NCI-H446 (cell line): ENCODE results near the gene VRK1.
A peak's percentile ranks its signal among the peaks of the same experiment; 100 is the strongest.

Experiments
- DNase-seq, 2 experiments: peaks; one replicate each; lab custom pipeline; 2025; lab: John Stamatoyannopoulos, UW

VRK1 gene

GRCh38 chr14:96792003-96792402, 5.2 kb upstream of the VRK1 start:
- DNase-seq: peak in 1 of 2 experiments; percentile 40

DNA sequence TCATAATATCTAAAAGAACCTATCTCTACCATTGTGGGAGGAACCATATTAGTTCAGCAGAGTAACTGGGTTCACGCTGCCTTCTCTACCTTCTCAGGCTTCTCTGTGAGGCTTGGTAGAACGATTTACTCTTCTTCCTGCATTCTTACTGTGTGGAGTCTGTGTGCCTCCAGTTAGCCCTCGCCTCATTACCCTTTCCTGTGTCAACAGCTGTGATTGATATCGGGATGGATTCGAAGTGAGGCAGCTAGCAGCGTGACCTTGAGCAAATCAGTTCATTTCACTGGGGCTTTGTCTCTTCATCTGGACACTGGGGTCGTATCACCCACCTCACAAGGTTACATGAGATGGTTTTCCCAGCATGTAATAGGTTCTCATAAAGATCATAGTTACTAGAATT, 4.6 kb upstream of the VRK1 start:
- peak in 1 of 2 experiments; percentile 38 for DNase-seq

GRCh38 chr14:96793547-96793946, 3.6 kb upstream of the VRK1 start:
- no peak for DNase-seq

DNA sequence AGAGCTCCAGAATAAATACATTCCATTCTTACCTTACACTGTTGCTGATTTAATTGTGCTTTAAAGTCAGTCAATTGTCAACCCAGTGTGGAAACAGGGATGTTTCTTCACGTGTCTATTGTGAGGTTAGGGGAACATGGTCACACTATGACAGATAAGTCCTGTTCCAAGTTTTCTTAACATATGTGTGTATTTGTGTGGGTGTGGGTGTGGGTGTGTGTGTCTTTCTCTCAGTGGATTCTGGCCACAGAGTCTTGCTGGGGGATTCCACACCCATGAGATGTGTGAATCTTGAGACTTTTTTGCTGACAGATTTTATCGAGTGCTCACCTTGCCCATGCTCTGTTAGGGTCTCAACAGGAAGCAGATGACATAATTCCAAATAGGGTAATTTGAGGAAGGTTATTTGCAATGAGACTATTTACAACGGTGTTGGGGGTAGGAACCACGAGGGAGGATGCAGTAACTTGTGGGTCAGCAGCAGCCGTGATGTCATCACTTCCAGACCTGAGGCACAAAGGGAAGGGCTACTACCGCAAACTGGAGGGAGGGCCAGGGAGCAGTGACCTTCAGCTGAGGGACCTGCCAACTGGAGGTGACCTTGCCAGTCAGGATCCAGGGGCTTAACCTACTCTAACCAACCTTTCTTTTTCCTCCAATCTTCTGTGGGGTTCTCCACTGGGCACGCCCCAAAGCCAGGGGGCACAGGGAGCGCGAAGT, 1.9 kb upstream of the VRK1 start:
- DNase-seq: no peak

GRCh38 chr14:96797582-96798349, 584 bp downstream of the VRK1 start:
- peak in 1 of 2 experiments; percentile 19 for DNase-seq

DNA sequence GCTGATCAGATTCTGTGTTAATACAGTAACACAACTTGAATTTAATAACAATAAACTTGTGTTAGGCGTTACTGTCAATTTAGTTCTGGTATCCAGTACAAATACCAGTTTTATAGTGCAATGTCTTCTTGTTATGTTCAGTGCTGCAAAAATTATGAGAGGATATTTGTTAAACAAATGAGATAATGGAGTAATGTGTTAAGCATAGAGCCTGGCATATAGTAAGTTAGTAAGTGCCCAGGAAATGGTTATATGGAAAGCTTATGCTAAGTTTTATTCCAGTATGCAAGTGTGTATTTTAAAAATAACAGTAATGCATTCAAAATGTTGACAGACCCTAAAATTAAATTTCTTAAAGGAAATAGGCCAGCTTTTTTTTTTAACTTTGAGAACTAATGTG, 1.8 kb downstream of the VRK1 start:
- no peak for DNase-seq

DNA sequence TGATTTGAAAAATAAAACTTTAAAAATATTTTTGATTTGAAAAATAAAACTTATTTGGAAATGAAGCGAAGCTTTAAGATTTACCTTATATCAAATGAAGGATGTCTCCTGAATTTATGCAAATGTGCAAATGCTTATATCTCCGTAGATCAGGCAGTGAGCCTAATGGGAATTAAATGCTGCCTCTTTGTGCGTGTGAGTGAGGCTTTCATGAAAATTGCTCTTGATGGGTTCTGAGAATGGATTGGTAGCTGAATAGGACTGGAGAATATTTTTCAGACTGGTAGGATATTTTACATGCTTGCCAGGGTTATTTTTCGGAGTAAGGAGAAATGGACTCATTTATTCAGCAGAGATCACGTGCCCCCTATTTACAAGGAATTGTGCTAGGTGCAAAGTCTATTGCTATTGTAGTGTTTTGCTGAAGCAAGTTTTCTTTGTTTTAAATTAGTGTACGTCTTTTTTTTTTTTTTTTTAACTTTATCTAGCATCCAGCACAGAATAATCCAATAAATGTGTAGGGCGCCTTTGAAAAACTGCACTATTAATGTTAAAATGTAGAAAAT, 2.4 kb downstream of the VRK1 start:
- no peak for DNase-seq

DNA sequence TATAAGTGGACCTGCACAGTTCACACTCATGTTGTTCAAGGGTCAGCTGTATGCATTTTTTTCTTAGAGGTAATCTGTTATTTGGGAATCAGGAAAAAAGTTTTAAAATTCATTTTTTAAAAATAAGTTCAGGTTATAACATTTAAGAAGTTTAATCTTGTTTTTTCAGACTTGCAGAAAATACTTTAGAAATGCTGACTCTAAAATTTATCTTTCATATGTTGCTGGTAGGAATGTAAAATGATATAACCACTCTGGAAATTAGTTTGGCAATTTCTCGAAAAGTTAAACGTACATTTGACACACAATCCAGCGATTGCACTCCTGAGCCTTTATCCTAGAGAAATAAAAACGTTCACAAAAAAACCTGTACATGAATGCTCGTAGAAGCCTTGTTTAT, 4.7 kb downstream of the VRK1 start:
- no peak for DNase-seq

DNA sequence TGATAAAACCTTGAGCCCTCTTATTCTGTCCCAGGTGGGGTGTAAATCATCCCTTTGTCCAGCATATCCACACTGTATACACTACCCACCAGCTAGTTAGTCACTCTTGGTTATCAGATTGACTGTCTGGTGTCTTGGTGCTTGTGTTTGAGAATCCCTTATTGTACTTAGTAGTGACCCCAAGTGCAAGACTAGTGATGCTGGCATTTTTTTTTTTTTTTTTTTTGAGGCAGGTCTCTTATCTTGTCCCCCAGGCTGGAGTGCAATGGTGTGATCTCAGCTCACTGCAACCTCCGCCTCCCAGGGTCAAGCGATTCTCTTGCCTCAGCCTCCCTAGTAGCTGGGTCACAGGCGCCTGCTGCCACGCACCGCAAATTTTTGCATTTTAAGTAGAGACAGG, 5.8 kb downstream of the VRK1 start:
- DNase-seq: no peak

- no peak for DNase-seq
Measured at GRCh38 chr14:96803958-96804357, 6.8 kb downstream of the VRK1 start.

- peak in 1 of 2 experiments; percentile 27 for DNase-seq
Measured at GRCh38 chr14:96804895-96805294, 7.7 kb downstream of the VRK1 start.

GRCh38 chr14:96805956-96806355, 8.8 kb downstream of the VRK1 start:
- DNase-seq: peak; percentile 97 to 98

GRCh38 chr14:96806836-96807235, 9.7 kb downstream of the VRK1 start:
- DNase-seq: no peak

- no peak for DNase-seq
Measured at GRCh38 chr14:96808619-96809406, 11.6 kb downstream of the VRK1 start.

DNA sequence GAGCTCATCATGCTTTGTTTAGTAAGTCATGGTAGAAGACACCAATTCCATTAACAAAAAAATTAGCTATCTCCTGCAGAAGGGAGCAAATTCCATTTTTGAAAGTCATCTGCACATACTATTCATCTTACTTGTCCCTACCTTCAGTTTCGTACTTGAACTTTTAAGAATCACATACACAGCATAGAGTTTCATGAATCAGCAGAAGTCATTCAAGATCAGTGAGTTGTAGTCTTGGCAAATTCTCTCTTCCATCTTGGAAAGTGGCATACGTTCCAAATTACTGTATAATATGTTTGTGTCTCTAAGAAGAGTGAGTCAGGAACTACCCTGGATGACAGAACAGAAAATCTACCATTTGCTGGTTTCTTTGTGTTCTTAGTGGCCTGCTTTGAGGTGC, 14.1 kb downstream of the VRK1 start:
- peak in 1 of 2 experiments; percentile 18 for DNase-seq

GRCh38 chr14:96811985-96812667, 14.9 kb downstream of the VRK1 start:
- DNase-seq: no peak

DNA sequence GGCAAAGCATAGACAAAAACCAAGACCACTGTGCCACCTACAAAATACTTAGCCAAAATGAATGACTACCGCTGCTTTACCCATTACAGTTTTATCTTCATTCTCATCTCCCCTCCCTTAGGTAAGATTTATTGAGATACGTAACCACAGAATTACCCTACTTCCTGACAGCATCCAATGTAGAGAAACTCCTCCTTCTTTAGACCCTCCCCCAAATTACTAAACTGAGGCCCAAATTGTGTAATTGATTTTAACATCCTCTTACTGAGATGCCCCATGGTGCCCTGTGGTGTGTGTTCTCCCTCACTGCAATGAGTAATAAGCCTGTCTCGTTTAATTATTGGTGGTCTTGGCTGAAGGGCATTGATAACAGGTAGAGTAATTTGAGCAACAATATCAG, 19.1 kb downstream of the VRK1 start:
- DNase-seq: no peak

- DNase-seq: no peak
Measured at GRCh38 chr14:96817750-96818666, 20.8 kb downstream of the VRK1 start.

GRCh38 chr14:96821501-96821900, 24.3 kb downstream of the VRK1 start:
- DNase-seq: peak in 1 of 2 experiments; percentile 66

DNA sequence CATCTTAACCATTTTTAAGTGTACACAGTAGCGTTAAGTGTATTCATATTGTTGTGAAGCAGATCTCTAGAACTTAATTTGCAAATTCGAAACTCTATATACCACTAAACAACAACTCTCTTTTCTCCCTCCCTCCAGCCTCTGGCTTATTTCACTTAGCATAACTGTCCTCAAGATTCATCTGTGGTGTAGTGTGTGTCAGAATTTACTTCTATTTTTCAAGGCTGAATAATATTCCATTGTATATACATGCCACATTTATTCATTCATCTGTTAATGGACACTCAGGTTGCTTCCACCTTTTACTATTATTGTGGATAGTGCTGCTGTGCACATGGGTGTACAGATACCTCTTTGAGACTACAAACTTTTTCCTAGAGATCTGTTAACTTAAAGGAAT, 26.5 kb downstream of the VRK1 start:
- no peak for DNase-seq

DNA sequence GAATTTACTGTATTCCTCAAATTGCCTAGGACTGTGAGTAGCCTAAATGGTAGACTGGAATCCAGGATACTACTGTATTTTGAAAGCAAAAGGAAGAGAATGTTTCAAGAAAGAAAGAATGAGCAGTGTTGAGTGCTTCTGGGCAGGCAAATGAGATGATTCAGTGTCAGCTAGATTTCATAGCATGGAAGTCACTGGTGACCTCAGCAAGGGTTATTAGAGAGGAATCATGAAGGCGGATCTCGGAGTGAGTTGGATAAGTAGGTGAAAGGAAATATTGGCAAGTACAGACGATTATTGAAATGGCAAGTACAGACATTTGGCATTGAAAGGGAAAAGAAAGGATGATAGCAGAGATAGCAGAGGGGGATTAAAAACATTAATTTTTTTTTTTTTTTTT, 27.1 kb downstream of the VRK1 start:
- DNase-seq: no peak
